HepG2 (cell line): ENCODE results near the gene DGCR8. TPM values are rescaled to one million over a fixed set of nuclear protein-coding genes. Genes with fewer than 3 reads are reported as not detected.

ENCODE experiments used
- AGO1 ChIP-seq: fragments of 200-400 bp; formaldehyde crosslinking; IDR thresholded peaks from 2 replicates; pipeline ENCODE4 v1.6.1; 2017; ENCODE audit warnings: mild to moderate bottlenecking, low read depth, low read length, moderate library complexity; ENCODE audit not compliant: poor library complexity, severe bottlenecking
- ATM ChIP-seq: fragments of 450-650 bp; IDR thresholded peaks from 2 replicates; pipeline ENCODE4 v1.7.1; 2017; ENCODE audit warnings: mild to moderate bottlenecking, borderline replicate concordance
- BRCA1 ChIP-seq: sonication (generic); formaldehyde crosslinking; IDR thresholded peaks from 2 replicates; pipeline ENCODE4 v1.4.0; 2020; ENCODE audit warnings: missing genetic modification reagents
- ETV6 ChIP-seq: sonication (generic); formaldehyde crosslinking; conservative IDR thresholded peaks from 2 replicates; pipeline ENCODE4 v1.4.0; 2020; ENCODE audit warnings: missing genetic modification reagents
- GATAD1 ChIP-seq: IDR thresholded peaks from 2 replicates; pipeline ENCODE4 v1.6.1; 2016; ENCODE audit warnings: missing genetic modification reagents, missing compliant biosample characterization
- HOXD1 ChIP-seq: sonication (generic); formaldehyde crosslinking; IDR thresholded peaks from 2 replicates; pipeline ENCODE4 v1.5.0; 2020; ENCODE audit warnings: missing genetic modification reagents
- MED8 ChIP-seq: sonication (generic); formaldehyde crosslinking; IDR thresholded peaks from 2 replicates; pipeline ENCODE4 v1.8.1; 2023; ENCODE audit warnings: mild to moderate bottlenecking, missing genetic modification reagents; ENCODE audit not compliant: insufficient replicate concordance
- MEIS2 ChIP-seq: sonication (generic); formaldehyde crosslinking; IDR thresholded peaks from 2 replicates; pipeline ENCODE4 v1.9.0; 2021; ENCODE audit warnings: mild to moderate bottlenecking, missing genetic modification reagents
- SP2 ChIP-seq: sonication (generic); formaldehyde crosslinking; IDR thresholded peaks from 2 replicates; pipeline ENCODE4 v1.5.1; 2020; ENCODE audit warnings: mild to moderate bottlenecking, missing genetic modification reagents
- STAG1 ChIP-seq: sonication (generic); formaldehyde crosslinking; IDR thresholded peaks from 2 replicates; pipeline ENCODE4 v1.4.0; 2020; ENCODE audit warnings: missing genetic modification reagents
- ZNF510 ChIP-seq: sonication (generic); formaldehyde crosslinking; IDR thresholded peaks from 2 replicates; pipeline ENCODE4 v1.4.0; 2020; ENCODE audit warnings: low read depth, mild to moderate bottlenecking, missing genetic modification reagents
- ZNF772 ChIP-seq: sonication (generic); formaldehyde crosslinking; IDR thresholded peaks from 2 replicates; pipeline ENCODE4 v1.5.0; 2020; ENCODE audit warnings: mild to moderate bottlenecking, missing genetic modification reagents
- ZNF841 ChIP-seq: sonication (generic); formaldehyde crosslinking; IDR thresholded peaks from 2 replicates; pipeline ENCODE4 v1.8.1; 2023; ENCODE audit warnings: missing genetic modification reagents, borderline replicate concordance
- ZNF878 ChIP-seq: sonication (generic); formaldehyde crosslinking; IDR thresholded peaks from 2 replicates; pipeline ENCODE4 v1.8.1; 2023; ENCODE audit warnings: mild to moderate bottlenecking, missing genetic modification reagents, moderate library complexity
- polyA plus RNA-seq, 8 experiments: library from polyadenylated mRNA; depleted of rRNA in 3 of 8; stranded (reverse) in 7 of 8; unstranded in 1 of 8; fragments of >200 nt; fragmentation: Illumina TruSeq in 4 of 8; extraction: Trizol in 4 of 8; gene quantifications; 2 replicates each; pipeline versions ENCODE4 v1.2.1 to v1.2.3, GENCODE V29; 2011 to 2016; ENCODE audit warnings: low read depth in 4 of 8, missing spikeins in 1 of 8, mixed read lengths in 1 of 8; ENCODE audit not compliant: insufficient read depth in 1 of 8
- total RNA-seq, 5 experiments: library from RNA; depleted of rRNA; stranded (reverse); fragments of >200 nt; fragmentation: Illumina TruSeq; extraction: Trizol; gene quantifications; 2 replicates each; pipeline ENCODE4 v1.2.3, GENCODE V29; 2016; ENCODE audit warnings: low read depth in 1 of 5
- TF ChIP-seq, protein P1 (sequence below), 2 experiments: sonication (generic) in 1 of 2; formaldehyde crosslinking in 1 of 2; IDR thresholded peaks; 2 replicates each; pipeline versions ENCODE4 v1.4.0 to v1.6.1; 2016 to 2020; ENCODE audit warnings: borderline replicate concordance in 1 of 2, low read depth in 1 of 2, mild to moderate bottlenecking in 1 of 2, missing genetic modification reagents in 1 of 2
- TF ChIP-seq, protein P2 (sequence below), 2 experiments: fragments of 450-650 bp in 1 of 2; sonication (generic) in 1 of 2; formaldehyde crosslinking; IDR thresholded peaks; 2 replicates each; pipeline versions ENCODE4 v1.5.0 to v1.8.0; 2020 to 2022; ENCODE audit warnings: mild to moderate bottlenecking in 1 of 2, missing genetic modification reagents in 1 of 2
- TF ChIP-seq, protein P3 (sequence below): sonication (generic); formaldehyde crosslinking; IDR thresholded peaks from 2 replicates; pipeline ENCODE4 v1.5.1; 2020; ENCODE audit warnings: missing genetic modification reagents, mild to moderate bottlenecking, borderline replicate concordance
- TF ChIP-seq, protein P4 (sequence below): sonication (generic); formaldehyde crosslinking; IDR thresholded peaks from 2 replicates; pipeline ENCODE4 v1.5.0; 2020; ENCODE audit warnings: mild to moderate bottlenecking, missing genetic modification reagents

The DGCR8 gene
- total and polyA plus RNA-seq, 2 of the 13 experiments (the other 11 are each of a cell fraction or from before 2014, with no cell fraction given) = 10.2 to 23.2 TPM

DNA sequence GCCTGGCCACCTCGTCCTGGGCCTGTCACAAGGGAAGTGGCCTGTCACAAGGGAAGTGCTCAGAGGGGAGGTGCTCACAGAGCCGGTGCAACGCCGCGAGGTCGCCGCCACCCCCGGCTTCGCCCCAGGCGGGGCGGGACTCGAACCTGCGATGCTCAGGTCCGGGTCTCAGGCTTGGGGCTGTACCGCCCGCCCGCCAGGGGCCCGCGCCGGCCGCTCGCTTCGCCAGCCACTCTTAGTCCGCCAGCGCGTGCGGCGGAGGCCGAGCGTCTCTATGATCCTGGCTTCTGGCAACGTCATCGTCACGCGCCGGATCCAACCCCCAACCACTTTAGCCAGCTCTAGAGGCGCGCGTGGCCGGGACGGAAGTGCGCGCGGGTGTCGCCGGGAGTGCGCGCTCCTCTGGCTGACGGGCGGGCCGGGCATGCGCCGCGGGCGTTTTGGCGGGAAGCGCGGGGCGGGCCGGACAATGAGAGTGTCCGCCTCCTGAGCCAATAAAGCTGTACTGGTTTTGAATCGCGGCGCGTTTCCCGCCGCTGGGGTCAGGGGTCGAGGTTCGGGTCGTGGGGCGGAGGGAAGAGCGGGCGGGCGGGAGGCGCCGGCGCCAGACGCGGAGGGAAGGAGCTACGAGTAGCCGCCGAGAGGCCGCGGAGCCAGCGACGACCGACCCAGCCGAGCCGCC, 37.1 kb downstream of the DGCR8 start, which contains the start of gene TRMT2A (continued):
- TF ChIP-seq, protein P1, sequence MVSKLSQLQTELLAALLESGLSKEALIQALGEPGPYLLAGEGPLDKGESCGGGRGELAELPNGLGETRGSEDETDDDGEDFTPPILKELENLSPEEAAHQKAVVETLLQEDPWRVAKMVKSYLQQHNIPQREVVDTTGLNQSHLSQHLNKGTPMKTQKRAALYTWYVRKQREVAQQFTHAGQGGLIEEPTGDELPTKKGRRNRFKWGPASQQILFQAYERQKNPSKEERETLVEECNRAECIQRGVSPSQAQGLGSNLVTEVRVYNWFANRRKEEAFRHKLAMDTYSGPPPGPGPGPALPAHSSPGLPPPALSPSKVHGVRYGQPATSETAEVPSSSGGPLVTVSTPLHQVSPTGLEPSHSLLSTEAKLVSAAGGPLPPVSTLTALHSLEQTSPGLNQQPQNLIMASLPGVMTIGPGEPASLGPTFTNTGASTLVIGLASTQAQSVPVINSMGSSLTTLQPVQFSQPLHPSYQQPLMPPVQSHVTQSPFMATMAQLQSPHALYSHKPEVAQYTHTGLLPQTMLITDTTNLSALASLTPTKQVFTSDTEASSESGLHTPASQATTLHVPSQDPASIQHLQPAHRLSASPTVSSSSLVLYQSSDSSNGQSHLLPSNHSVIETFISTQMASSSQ (IDR thresholded peaks at IDR 0.05; ENCODE audit: low read depth) = no peak
- TF ChIP-seq, protein P1 (CRISPR knock-in tag; IDR thresholded peaks at IDR 0.05; ENCODE audit: borderline replicate concordance) = peak; percentile 87
- TF ChIP-seq ZNF510 (CRISPR knock-in tag) = no peak
- TF ChIP-seq HOXD1 = no peak; the same call in 1 of the 2 replicates
- TF ChIP-seq MED8 (CRISPR knock-in tag) = peak; percentile 78
- 0 out of 2 replicates have a peak, but pooled peaks have one; percentile 85 for TF ChIP-seq ETV6
- TF ChIP-seq, protein P2, sequence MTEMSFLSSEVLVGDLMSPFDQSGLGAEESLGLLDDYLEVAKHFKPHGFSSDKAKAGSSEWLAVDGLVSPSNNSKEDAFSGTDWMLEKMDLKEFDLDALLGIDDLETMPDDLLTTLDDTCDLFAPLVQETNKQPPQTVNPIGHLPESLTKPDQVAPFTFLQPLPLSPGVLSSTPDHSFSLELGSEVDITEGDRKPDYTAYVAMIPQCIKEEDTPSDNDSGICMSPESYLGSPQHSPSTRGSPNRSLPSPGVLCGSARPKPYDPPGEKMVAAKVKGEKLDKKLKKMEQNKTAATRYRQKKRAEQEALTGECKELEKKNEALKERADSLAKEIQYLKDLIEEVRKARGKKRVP (CRISPR knock-in tag; IDR thresholded peaks at IDR 0.05) = peak in 1 of 2 experiments; percentile 80; a peak in 2 of 4 replicates
- peak; percentile 43 for TF ChIP-seq MEIS2 (CRISPR knock-in tag)
- TF ChIP-seq AGO1 = no peak
- TF ChIP-seq ZNF878 (CRISPR knock-in tag) = peak; percentile 88
- TF ChIP-seq, protein P3, sequence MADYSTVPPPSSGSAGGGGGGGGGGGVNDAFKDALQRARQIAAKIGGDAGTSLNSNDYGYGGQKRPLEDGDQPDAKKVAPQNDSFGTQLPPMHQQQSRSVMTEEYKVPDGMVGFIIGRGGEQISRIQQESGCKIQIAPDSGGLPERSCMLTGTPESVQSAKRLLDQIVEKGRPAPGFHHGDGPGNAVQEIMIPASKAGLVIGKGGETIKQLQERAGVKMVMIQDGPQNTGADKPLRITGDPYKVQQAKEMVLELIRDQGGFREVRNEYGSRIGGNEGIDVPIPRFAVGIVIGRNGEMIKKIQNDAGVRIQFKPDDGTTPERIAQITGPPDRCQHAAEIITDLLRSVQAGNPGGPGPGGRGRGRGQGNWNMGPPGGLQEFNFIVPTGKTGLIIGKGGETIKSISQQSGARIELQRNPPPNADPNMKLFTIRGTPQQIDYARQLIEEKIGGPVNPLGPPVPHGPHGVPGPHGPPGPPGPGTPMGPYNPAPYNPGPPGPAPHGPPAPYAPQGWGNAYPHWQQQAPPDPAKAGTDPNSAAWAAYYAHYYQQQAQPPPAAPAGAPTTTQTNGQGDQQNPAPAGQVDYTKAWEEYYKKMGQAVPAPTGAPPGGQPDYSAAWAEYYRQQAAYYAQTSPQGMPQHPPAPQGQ (CRISPR knock-in tag) = no peak
- TF ChIP-seq GATAD1 (CRISPR knock-in tag) = peak; percentile 97
- TF ChIP-seq BRCA1 (CRISPR knock-in tag) = peak; percentile 25; the same call in 1 of the 2 replicates
- TF ChIP-seq SP2 = peak; percentile 73
- TF ChIP-seq ZNF841 (CRISPR knock-in tag) = peak; percentile 47; the same call in 1 of the 2 replicates
- TF ChIP-seq ZNF772 (CRISPR knock-in tag) = peak; percentile 91
- no peak for TF ChIP-seq STAG1 (CRISPR knock-in tag)
- TF ChIP-seq ATM = no peak
- TF ChIP-seq, protein P4, sequence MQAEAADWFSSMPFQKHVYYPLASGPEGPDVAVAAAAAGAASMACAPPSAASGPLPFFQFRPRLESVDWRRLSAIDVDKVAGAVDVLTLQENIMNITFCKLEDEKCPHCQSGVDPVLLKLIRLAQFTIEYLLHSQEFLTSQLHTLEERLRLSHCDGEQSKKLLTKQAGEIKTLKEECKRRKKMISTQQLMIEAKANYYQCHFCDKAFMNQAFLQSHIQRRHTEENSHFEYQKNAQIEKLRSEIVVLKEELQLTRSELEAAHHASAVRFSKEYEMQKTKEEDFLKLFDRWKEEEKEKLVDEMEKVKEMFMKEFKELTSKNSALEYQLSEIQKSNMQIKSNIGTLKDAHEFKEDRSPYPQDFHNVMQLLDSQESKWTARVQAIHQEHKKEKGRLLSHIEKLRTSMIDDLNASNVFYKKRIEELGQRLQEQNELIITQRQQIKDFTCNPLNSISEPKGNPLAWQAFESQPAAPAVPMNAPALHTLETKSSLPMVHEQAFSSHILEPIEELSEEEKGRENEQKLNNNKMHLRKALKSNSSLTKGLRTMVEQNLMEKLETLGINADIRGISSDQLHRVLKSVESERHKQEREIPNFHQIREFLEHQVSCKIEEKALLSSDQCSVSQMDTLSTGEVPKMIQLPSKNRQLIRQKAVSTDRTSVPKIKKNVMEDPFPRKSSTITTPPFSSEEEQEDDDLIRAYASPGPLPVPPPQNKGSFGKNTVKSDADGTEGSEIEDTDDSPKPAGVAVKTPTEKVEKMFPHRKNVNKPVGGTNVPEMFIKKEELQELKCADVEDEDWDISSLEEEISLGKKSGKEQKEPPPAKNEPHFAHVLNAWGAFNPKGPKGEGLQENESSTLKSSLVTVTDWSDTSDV (CRISPR knock-in tag) = peak; percentile 29; the same call in 1 of the 2 replicates
